ENCODE data around the gene VANGL1.

VANGL1 gene

GRCh38 chr1:115705085-115705951 lies 63.5 kb downstream of the VANGL1 start:
- DNase-seq (ENCODE audit: low read depth in 3 of 3), result no peak

- DNase-seq (ENCODE audit: low read depth in 3 of 3), result no peak
Observed at GRCh38 chr1:115705963-115706362, 64.2 kb downstream of the VANGL1 start.

- DNase-seq (ENCODE audit: low read depth in 3 of 3), result no peak
Observed at GRCh38 chr1:115706587-115707425, 65.0 kb downstream of the VANGL1 start.

- no peak for DNase-seq (ENCODE audit: low read depth in 3 of 3)
Observed at GRCh38 chr1:115710859-115711624, 69.3 kb downstream of the VANGL1 start.

GRCh38 chr1:115712911-115713609 lies 71.3 kb downstream of the VANGL1 start:
- no peak for DNase-seq (ENCODE audit: low read depth in 3 of 3)

- no peak for DNase-seq (ENCODE audit: low read depth in 3 of 3)
Observed at GRCh38 chr1:115713906-115714305, 72.1 kb downstream of the VANGL1 start.

GRCh38 chr1:115714572-115715141 lies 72.9 kb downstream of the VANGL1 start:
- no peak for DNase-seq (ENCODE audit: low read depth in 3 of 3)

GRCh38 chr1:115717541-115717940 lies 75.8 kb downstream of the VANGL1 start:
- DNase-seq (ENCODE audit: low read depth in 3 of 3), result no peak

- DNase-seq (ENCODE audit: low read depth in 3 of 3), result no peak
Observed at GRCh38 chr1:115718011-115718754, 76.4 kb downstream of the VANGL1 start.

GRCh38 chr1:115719285-115719684 lies 77.5 kb downstream of the VANGL1 start:
- DNase-seq (ENCODE audit: low read depth in 3 of 3), result no peak

- no peak for DNase-seq (ENCODE audit: low read depth in 3 of 3)
Observed at GRCh38 chr1:115722221-115722620, 80.5 kb downstream of the VANGL1 start.

GRCh38 chr1:115723756-115724155 lies 82.0 kb downstream of the VANGL1 start:
- DNase-seq (ENCODE audit: low read depth in 3 of 3), result no peak

GRCh38 chr1:115725600-115725999 lies 83.8 kb downstream of the VANGL1 start:
- DNase-seq (ENCODE audit: low read depth in 3 of 3), result no peak

GRCh38 chr1:115726161-115726560 lies 84.4 kb downstream of the VANGL1 start:
- DNase-seq (ENCODE audit: low read depth in 3 of 3), result no peak

- DNase-seq (ENCODE audit: low read depth in 3 of 3), result no peak
Observed at GRCh38 chr1:115726570-115726969, 84.8 kb downstream of the VANGL1 start.

GRCh38 chr1:115727706-115728249 lies 86.0 kb downstream of the VANGL1 start:
- no peak for DNase-seq (ENCODE audit: low read depth in 3 of 3)

- no peak for DNase-seq (ENCODE audit: low read depth in 3 of 3)
Observed at GRCh38 chr1:115728341-115728740, 86.6 kb downstream of the VANGL1 start.

- DNase-seq (ENCODE audit: low read depth in 3 of 3), result no peak
Observed at GRCh38 chr1:115729756-115730155, 88.0 kb downstream of the VANGL1 start.

- no peak for DNase-seq (ENCODE audit: low read depth in 3 of 3)
Observed at GRCh38 chr1:115732316-115732715, 90.5 kb downstream of the VANGL1 start.

- no peak for DNase-seq (ENCODE audit: low read depth in 3 of 3)
Observed at GRCh38 chr1:115740811-115741210, 99.0 kb downstream of the VANGL1 start.

Measured in stimulated activated CD4-positive, alpha-beta T cell treated with anti-CD3 and anti-CD28 coated beads, TNF-alpha, amount 100 ng/mL, for 4 hours (primary cell).